ENCODE measurements around the gene INSC.

DNA sequence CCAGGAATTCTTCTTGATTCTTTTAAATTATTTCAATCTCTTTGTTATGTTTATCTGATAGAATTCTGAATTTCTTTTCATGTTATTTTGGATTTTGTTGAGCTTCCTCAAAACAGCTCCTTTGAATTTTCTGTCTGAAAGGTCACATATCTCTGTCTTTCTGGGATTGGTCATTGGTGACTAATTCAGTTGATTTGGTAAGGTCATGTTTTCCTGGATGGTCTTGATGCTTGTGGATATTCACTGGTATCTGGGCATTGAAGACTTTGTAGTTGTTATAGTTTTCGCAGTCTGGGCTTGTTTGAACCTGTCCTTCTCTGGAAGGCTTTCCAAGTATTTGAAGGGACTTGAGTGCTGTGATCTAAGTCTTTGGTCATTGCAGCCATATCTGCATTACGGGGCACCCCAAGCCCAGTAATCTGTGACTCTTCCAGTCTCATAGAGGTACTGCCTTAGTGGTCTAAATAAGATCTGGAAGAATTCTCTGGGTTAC is 18.9 kb upstream of the INSC start:
- no peak for TF ChIP-seq CTCF (IDR thresholded peaks at IDR 0.05; ENCODE audit: poor library complexity)
- no peak for TF ChIP-seq EZH2 (IDR thresholded peaks at IDR 0.05; ENCODE audit: borderline replicate concordance)
- TF ChIP-seq EZH2phosphoT487 (IDR thresholded peaks at IDR 0.05; ENCODE audit: low read depth, severe bottlenecking, unreplicated experiment), result no peak
